HUES64 (cell line): ENCODE results near the gene KCNC1.

Experiments used
- H3K27ac ChIP-seq: 2 replicates; pipeline ENCODE4 v1.7.0; 2013; ENCODE audit warnings: low read depth, low read length, inconsistent platforms
- H3K27me3 ChIP-seq: 2 replicates; pipeline ENCODE4 v1.6.1; 2013; ENCODE audit warnings: mild to moderate bottlenecking, low read length; ENCODE audit not compliant: insufficient read depth
- H3K36me3 ChIP-seq: 2 replicates; pipeline ENCODE4 v1.6.1; 2013; ENCODE audit warnings: mild to moderate bottlenecking, low read length; ENCODE audit not compliant: insufficient read depth
- H3K4me1 ChIP-seq: 2 replicates; pipeline ENCODE4 v1.6.1; 2013; ENCODE audit warnings: mild to moderate bottlenecking, low read length, moderate library complexity; ENCODE audit not compliant: insufficient read depth
- H3K4me3 ChIP-seq: 2 replicates; pipeline ENCODE4 v1.5.1; 2013; ENCODE audit warnings: mild to moderate bottlenecking, low read length, moderate library complexity
- H3K9ac ChIP-seq: 2 replicates; pipeline ENCODE4 v1.6.1; 2013; ENCODE audit warnings: mild to moderate bottlenecking, low read depth, low read length
- H3K9me3 ChIP-seq: 2 replicates; pipeline ENCODE4 v1.6.1; 2013; ENCODE audit warnings: low read depth, low read length; ENCODE audit not compliant: insufficient read depth
- WGBS: fragments of 150-250, 120-280 bp; methylation state at CpG from one replicate; pipeline ENCODE4 v1.1.7; 2013; ENCODE audit warnings: missing lambda C conversion rate; 5-methylcytosine and 5-hydroxymethylcytosine counted together

The KCNC1 gene

GRCh38 chr11:17763244-17763643 is 28.7 kb downstream of the KCNC1 start:
- no peak overlapping the region for H3K27ac ChIP-seq
- H3K4me1 ChIP-seq, result no peaks in the 10 kb centered on the region
- no peak overlapping the region for H3K9ac ChIP-seq
- no peaks in the 10 kb centered on the region for H3K27me3 ChIP-seq
- H3K36me3 ChIP-seq, result no peaks in the 10 kb centered on the region
- H3K4me3 ChIP-seq, result no peak overlapping the region
- WGBS, result 95% methylated on average over 7 of the region's 7 CpGs
- no peaks in the 10 kb centered on the region for H3K9me3 ChIP-seq

DNA sequence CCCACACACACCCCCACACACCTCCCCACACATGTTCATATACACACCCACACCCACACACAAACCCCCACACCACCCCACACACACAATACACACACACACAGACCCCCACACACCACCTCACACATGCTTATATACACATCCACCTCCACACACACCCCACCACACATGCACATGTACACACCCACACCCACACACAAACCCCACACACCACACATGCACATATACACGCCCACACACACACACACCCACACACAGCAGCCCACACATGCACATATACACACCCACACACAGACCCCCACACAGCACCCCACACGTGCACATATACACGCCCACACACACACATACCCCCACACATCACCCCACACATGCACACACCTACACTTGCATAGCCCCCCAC is 29.1 kb downstream of the KCNC1 start:
- H3K36me3 ChIP-seq, result no peaks in the 10 kb centered on the region
- 56% methylated on average over 3 of the region's 3 CpGs for WGBS
- H3K9ac ChIP-seq, result no peak overlapping the region
- H3K9me3 ChIP-seq, result no peaks in the 10 kb centered on the region
- H3K4me1 ChIP-seq, result no peaks in the 10 kb centered on the region
- no peak overlapping the region for H3K4me3 ChIP-seq
- H3K27me3 ChIP-seq, result no peaks in the 10 kb centered on the region
- H3K27ac ChIP-seq, result no peak overlapping the region

DNA sequence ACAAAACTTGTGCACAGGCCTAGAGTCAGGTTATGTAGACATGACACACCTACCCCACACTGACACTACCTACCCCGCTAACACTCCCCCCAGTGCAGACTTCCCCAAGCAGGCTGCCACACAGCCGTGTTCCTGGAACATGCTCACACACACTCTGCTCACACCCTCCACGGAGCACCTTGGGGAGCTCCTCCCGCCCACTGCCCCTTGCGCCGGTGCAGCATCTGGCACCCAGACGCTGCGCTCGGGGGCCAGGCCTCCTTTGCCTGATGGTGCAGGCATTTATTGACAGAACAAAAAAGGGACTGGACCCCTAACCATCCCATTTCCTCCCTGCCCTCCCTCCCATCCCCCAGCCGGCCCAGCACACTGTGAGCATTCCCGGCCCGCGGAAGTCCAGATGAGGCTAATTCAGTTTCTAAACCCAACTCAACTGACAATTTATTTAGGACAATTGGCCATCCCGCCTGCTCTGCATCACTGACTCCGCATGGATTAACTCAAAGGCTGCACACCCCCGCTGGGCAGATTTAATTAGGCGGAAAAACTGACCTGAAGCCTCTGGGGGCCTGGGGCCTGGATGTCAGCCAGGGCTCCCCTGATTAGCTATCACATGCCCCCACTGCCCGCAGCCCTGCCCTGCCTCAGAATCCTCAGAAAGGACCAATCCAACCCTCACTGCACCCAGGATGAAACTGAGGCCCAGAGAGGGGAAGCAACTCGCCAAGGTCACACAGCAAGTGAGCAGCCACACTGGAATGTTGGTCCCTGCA is 30.1 kb downstream of the KCNC1 start:
- H3K4me3 ChIP-seq, result no peak overlapping the region
- H3K27me3 ChIP-seq, result no peaks in the 10 kb centered on the region
- H3K9ac ChIP-seq, result no peak overlapping the region
- H3K27ac ChIP-seq, result no peak overlapping the region
- 81% methylated on average over 19 of the region's 19 CpGs for WGBS
- H3K4me1 ChIP-seq, result no peaks in the 10 kb centered on the region
- H3K9me3 ChIP-seq, result no peaks in the 10 kb centered on the region
- H3K36me3 ChIP-seq, result no peaks in the 10 kb centered on the region

DNA sequence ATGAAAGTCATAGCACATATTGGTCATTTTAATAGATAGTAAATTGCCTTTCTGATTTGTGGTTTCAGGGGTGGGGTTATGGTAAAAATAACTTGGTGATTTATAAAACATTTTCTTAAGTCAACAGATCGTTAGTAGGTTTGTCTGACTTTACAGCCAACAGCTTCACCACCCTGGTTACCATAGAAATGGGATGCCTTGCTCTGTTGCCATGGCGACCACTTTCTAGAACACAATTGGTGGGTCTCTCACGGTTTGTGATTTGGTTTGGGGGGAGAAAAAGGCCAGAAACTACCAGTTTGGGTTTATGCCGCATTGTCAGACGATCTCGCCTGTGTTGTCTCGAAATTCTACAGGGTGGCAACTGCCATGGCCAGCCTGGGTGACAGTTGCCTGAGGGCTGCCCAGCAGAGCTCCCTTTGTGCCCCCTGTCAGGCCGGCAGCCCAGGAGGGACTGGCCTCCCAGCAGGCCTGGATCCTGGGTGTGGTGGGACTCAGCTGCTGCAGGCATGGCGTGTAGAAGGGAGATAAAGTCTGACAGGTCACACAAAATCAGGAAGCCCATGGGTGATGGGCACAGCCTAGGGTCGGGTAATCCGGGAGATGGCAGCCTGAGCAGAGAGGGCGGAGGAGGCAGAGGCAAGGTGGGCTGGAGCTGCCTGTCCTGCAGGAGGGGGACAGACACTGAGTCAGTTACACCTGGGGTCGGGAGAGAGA is 30.9 kb downstream of the KCNC1 start:
- H3K4me1 ChIP-seq, result no peaks in the 10 kb centered on the region
- no peak overlapping the region for H3K4me3 ChIP-seq
- no peaks in the 10 kb centered on the region for H3K36me3 ChIP-seq
- 84% methylated on average over 13 of the region's 13 CpGs for WGBS
- H3K9me3 ChIP-seq, result no peaks in the 10 kb centered on the region
- H3K27ac ChIP-seq, result no peak overlapping the region
- H3K9ac ChIP-seq, result no peak overlapping the region
- H3K27me3 ChIP-seq, result no peaks in the 10 kb centered on the region

DNA sequence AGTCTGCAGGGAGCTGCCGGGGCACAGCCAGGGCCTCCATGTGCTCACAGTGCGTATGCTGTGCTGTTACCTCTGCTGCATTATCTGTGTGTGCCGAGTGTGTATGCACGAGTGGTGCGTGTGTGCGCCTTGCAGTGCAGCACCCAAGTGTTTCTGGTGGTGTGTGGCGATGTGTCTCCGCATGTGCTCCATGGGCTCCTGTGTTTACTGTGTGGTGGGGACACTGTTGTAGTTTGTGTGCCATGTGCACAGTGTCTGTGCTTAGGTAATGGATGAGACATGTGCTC is 31.4 kb downstream of the KCNC1 start:
- H3K36me3 ChIP-seq, result no peaks in the 10 kb centered on the region
- no peaks in the 10 kb centered on the region for H3K27me3 ChIP-seq
- H3K9ac ChIP-seq, result no peak overlapping the region
- H3K4me3 ChIP-seq, result no peak overlapping the region
- H3K9me3 ChIP-seq, result no peaks in the 10 kb centered on the region
- H3K4me1 ChIP-seq, result no peaks in the 10 kb centered on the region
- 94% methylated on average over 8 of the region's 8 CpGs for WGBS
- H3K27ac ChIP-seq, result no peak overlapping the region

DNA sequence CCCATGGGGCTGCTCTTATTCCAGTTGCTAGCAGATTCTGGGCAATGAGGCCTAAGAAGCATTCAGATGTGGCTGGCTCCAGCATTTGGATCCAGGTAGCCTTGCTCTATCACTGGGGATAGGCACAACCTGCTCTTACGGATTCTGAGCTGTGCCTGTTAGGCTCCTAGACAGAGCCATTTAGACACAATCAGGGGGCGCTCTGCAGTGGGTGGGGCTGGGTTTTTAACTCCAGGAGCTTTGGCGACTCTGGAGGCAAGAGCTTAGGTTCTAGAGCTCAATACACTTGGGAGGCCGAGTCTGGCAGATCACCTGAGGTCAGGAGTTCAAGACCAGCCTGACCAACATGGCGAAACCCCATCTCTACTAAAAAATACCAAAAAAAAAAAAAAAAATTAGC is 32.0 kb downstream of the KCNC1 start:
- Histone ChIP-seq H3K4me1 (no peaks in the 10 kb centered on the region), H3K36me3 (no peaks in the 10 kb centered on the region), H3K9ac (no peak overlapping the region), H3K9me3 (no peaks in the 10 kb centered on the region), H3K27me3 (no peaks in the 10 kb centered on the region), H3K4me3 (no peak overlapping the region), H3K27ac (no peak overlapping the region)
- WGBS, result 78% methylated on average over 5 of the region's 5 CpGs

GRCh38 chr11:17767301-17767885 is 32.8 kb downstream of the KCNC1 start:
- Histone ChIP-seq H3K9ac (no peak overlapping the region), H3K27me3 (no peaks in the 10 kb centered on the region), H3K9me3 (no peaks in the 10 kb centered on the region), H3K27ac (no peak overlapping the region), H3K4me1 (no peaks in the 10 kb centered on the region), H3K4me3 (no peak overlapping the region), H3K36me3 (no peaks in the 10 kb centered on the region)
- 82% methylated on average over 7 of the region's 7 CpGs for WGBS

- H3K9ac ChIP-seq, result no peak overlapping the region
- no peak overlapping the region for H3K4me3 ChIP-seq
- no peak overlapping the region for H3K27ac ChIP-seq
- 86% methylated on average over 2 of the region's 2 CpGs for whole genome bisulfite sequencing
- no peaks in the 10 kb centered on the region for H3K9me3 ChIP-seq
- no peaks in the 10 kb centered on the region for H3K4me1 ChIP-seq
- H3K27me3 ChIP-seq, result no peaks in the 10 kb centered on the region
- no peaks in the 10 kb centered on the region for H3K36me3 ChIP-seq
Observed at GRCh38 chr11:17767914-17768313, 33.3 kb downstream of the KCNC1 start.

GRCh38 chr11:17768547-17768946 is 34.0 kb downstream of the KCNC1 start:
- Histone ChIP-seq H3K36me3 (no peaks in the 10 kb centered on the region), H3K4me3 (no peak overlapping the region), H3K27ac (no peak overlapping the region), H3K9me3 (no peaks in the 10 kb centered on the region), H3K9ac (no peak overlapping the region), H3K27me3 (no peaks in the 10 kb centered on the region), H3K4me1 (no peaks in the 10 kb centered on the region)
- WGBS, result 93% methylated on average over 7 of the region's 7 CpGs

DNA sequence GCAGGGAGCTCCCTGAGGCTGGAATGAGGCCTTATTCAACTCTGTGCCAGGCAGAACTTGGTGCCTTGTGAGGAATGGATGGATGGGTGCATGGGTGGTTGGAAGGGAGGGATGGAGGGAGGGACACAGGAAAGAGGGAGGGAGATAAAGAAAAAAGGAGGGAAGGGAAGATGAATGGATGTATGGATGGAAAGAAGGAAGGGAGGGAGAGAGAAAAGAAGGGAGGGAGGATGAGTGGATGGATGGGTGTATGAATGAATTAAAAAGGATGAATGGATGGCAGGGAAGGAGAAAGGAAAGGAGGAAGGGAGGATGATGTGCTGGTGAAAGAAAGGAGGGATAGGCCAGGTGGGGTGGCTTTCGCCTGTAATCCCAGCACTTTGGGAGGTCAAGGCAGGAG is 34.6 kb downstream of the KCNC1 start:
- Histone ChIP-seq H3K9me3 (no peaks in the 10 kb centered on the region), H3K36me3 (no peaks in the 10 kb centered on the region), H3K9ac (no peak overlapping the region), H3K27ac (no peak overlapping the region), H3K4me1 (no peaks in the 10 kb centered on the region), H3K27me3 (no peaks in the 10 kb centered on the region), H3K4me3 (no peak overlapping the region)
- 100% methylated on average over 1 of the region's 1 CpG for WGBS

- H3K4me1 ChIP-seq, result no peaks in the 10 kb centered on the region
- no peak overlapping the region for H3K9ac ChIP-seq
- 82% methylated on average over 9 of the region's 9 CpGs for WGBS
- no peaks in the 10 kb centered on the region for H3K9me3 ChIP-seq
- H3K36me3 ChIP-seq, result no peaks in the 10 kb centered on the region
- no peak overlapping the region for H3K4me3 ChIP-seq
- no peak overlapping the region for H3K27ac ChIP-seq
- no peaks in the 10 kb centered on the region for H3K27me3 ChIP-seq
Observed at GRCh38 chr11:17770048-17770652, 35.6 kb downstream of the KCNC1 start.
